Mesenchymal stem cell (in vitro differentiated cells and primary cell): Measurements from ENCODE around the gene IGF1R.

Experiments
- DNase-seq: peaks from one replicate; pipeline ENCODE4 v3.0.0-alpha.2; 2013
- H2AFZ ChIP-seq: one replicate; pipeline ENCODE4 v1.6.1; 2013; ENCODE audit warnings: low read depth, mild to moderate bottlenecking, control low read depth, inconsistent platforms, low read length, moderate library complexity
- H2AK5ac ChIP-seq: 2 replicates; pipeline ENCODE4 v1.6.1; 2013; ENCODE audit warnings: low read length, moderate library complexity, mild to moderate bottlenecking, inconsistent platforms; ENCODE audit not compliant: severe bottlenecking
- H2BK120ac ChIP-seq: one replicate; pipeline ENCODE4 v1.6.1; 2013; ENCODE audit warnings: low read depth, mild to moderate bottlenecking, inconsistent platforms, low read length, moderate library complexity
- H2BK12ac ChIP-seq, 2 experiments: one replicate each; pipeline ENCODE4 v1.6.1; 2013; ENCODE audit warnings: inconsistent platforms in 2 of 2, low read length in 2 of 2, mild to moderate bottlenecking in 2 of 2, moderate library complexity in 2 of 2, control low read depth in 1 of 2
- H2BK15ac ChIP-seq: one replicate; pipeline ENCODE4 v1.6.1; 2013; ENCODE audit warnings: mild to moderate bottlenecking, low read depth, inconsistent platforms; ENCODE audit not compliant: poor library complexity, severe bottlenecking
- H2BK5ac ChIP-seq: 2 replicates; pipeline ENCODE4 v1.6.1; 2013; ENCODE audit warnings: low read depth, mild to moderate bottlenecking, low read length, control low read depth, inconsistent platforms; ENCODE audit not compliant: poor library complexity, severe bottlenecking
- H3K14ac ChIP-seq, 2 experiments: one replicate each; pipeline ENCODE4 v1.6.1; 2013; ENCODE audit warnings: inconsistent platforms in 2 of 2, low read length in 2 of 2, control low read depth in 1 of 2, mild to moderate bottlenecking in 1 of 2, moderate library complexity in 1 of 2
- H3K18ac ChIP-seq, 2 experiments: one replicate each; pipeline ENCODE4 v1.6.1; 2013; ENCODE audit warnings: inconsistent platforms in 2 of 2, low read length in 2 of 2, control low read depth in 1 of 2, low read depth in 1 of 2, mild to moderate bottlenecking in 1 of 2
- H3K23ac ChIP-seq, 2 experiments: one replicate each; pipeline ENCODE4 v1.6.1; 2013; ENCODE audit warnings: inconsistent platforms in 2 of 2, low read length in 2 of 2, mild to moderate bottlenecking in 2 of 2, moderate library complexity in 2 of 2, control low read depth in 1 of 2
- H3K27ac ChIP-seq: 2 replicates; pipeline ENCODE4 v1.5.1; 2013; ENCODE audit warnings: mild to moderate bottlenecking, moderate library complexity, low read length, control low read depth, inconsistent platforms; ENCODE audit not compliant: poor library complexity, severe bottlenecking
- H3K27me3 ChIP-seq, 2 experiments: 2 replicates each; pipeline versions ENCODE4 v1.6.1 to v1.7.0; 2013; ENCODE audit warnings: low read length in 2 of 2, mild to moderate bottlenecking in 2 of 2, moderate library complexity in 2 of 2, control low read depth in 1 of 2, inconsistent platforms in 1 of 2; ENCODE audit not compliant: control insufficient read depth in 1 of 2, insufficient read depth in 1 of 2
- H3K36me3 ChIP-seq, 2 experiments: 2 replicates each; pipeline versions ENCODE4 v1.6.1 to v1.7.0; 2013; ENCODE audit warnings: low read length in 2 of 2, control low read depth in 1 of 2, inconsistent platforms in 1 of 2, low read depth in 1 of 2, mild to moderate bottlenecking in 1 of 2; ENCODE audit not compliant: insufficient read depth in 2 of 2, control insufficient read depth in 1 of 2
- H3K4ac ChIP-seq, 2 experiments: one replicate each; pipeline ENCODE4 v1.6.1; 2013; ENCODE audit warnings: inconsistent platforms in 2 of 2, low read length in 2 of 2, mild to moderate bottlenecking in 2 of 2, moderate library complexity in 2 of 2, control low read depth in 1 of 2, low read depth in 1 of 2
- H3K4me1 ChIP-seq: 2 replicates; pipeline ENCODE4 v1.6.1; 2013; ENCODE audit warnings: low read depth, low read length, control low read depth; ENCODE audit not compliant: control insufficient read depth, insufficient read depth
- H3K4me2 ChIP-seq: 2 replicates; pipeline ENCODE4 v1.6.1; 2013; ENCODE audit warnings: low read length, mild to moderate bottlenecking, inconsistent platforms; ENCODE audit not compliant: poor library complexity, severe bottlenecking
- H3K4me3 ChIP-seq, 2 experiments: 2 replicates each; pipeline versions ENCODE4 v1.5.1 to v1.7.0; 2013; ENCODE audit warnings: low read length in 2 of 2, mild to moderate bottlenecking in 2 of 2, control low read depth in 1 of 2, low read depth in 1 of 2; ENCODE audit not compliant: insufficient read depth in 1 of 2
- H3K79me1 ChIP-seq: replicated peaks from 2 replicates; pipeline ENCODE4 v1.6.1; 2013; ENCODE audit warnings: mild to moderate bottlenecking, control low read depth, low read length, inconsistent platforms; ENCODE audit not compliant: poor library complexity, severe bottlenecking
- H3K9ac ChIP-seq: 2 replicates; pipeline ENCODE4 v1.7.0; 2013; ENCODE audit warnings: mild to moderate bottlenecking, low read length, moderate library complexity
- H3K9me3 ChIP-seq: 2 replicates; pipeline ENCODE4 v1.7.0; 2013; ENCODE audit warnings: mild to moderate bottlenecking, low read length; ENCODE audit not compliant: control insufficient read depth
- H4K8ac ChIP-seq: one replicate; pipeline ENCODE4 v1.6.1; 2013; ENCODE audit warnings: inconsistent platforms, mild to moderate bottlenecking, low read length, moderate library complexity
- H4K91ac ChIP-seq: one replicate; pipeline ENCODE4 v1.6.1; 2013; ENCODE audit warnings: mild to moderate bottlenecking, low read length, inconsistent platforms
- WGBS: methylation state at CpG from one replicate; pipeline ENCODE4 v1.1.7; 2013; ENCODE audit warnings: mixed read lengths; 5-methylcytosine and 5-hydroxymethylcytosine counted together

Gene IGF1R

DNA sequence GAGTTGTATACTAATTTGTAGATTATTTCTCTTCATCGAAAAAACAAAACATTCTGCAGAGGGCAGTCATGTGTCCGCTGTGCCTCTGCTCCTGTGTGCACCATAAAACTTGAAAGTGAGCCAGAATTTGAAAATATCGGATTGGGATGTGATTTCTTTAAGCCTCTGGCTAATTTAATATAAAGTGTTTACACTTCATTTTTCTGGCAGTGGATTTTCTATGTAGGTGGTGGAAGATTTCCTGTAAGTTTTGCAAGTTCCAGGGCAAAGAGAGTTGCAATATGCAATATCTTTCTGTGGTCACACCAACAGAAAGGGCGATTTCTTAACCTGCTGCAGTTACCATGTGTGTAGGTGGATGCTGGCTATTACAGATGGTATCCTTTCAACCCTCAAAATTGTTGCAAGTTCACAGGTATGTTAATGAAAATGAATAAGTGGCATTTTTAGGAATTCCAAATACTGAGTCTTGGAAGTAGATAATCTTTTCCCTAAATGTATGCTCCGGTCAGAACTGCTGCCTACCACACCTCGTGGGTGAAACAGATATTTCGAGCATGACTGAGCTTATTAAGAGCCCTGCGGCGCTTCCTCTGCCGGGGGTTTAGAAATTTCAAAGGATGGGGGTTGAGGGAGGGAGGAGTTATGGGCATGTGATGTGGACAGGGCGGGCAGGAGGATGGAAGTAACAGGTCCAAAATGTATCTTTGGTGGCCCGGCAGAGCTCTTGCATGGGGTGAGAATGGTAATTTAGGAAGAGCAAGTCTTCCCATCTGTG is 225.3 kb downstream of the IGF1R start:
- WGBS: 36% methylated on average over 12 of the region's 12 CpGs

GRCh38 chr15:98874370-98874769 is 226.0 kb downstream of the IGF1R start:
- no peak overlapping the region for H2AFZ ChIP-seq
- peak overlapping the region; percentile 87 for H3K27ac ChIP-seq
- H3K4me2 ChIP-seq: no peak overlapping the region
- H2BK120ac ChIP-seq: no peak overlapping the region
- peaks cover 16% of the 10 kb centered on the region for H3K4me1 ChIP-seq
- no peaks in the 10 kb centered on the region for H3K27me3 ChIP-seq
- peak overlapping the region in 1 of 2 experiments; percentile 68 for H3K18ac ChIP-seq
- peak overlapping the region in 1 of 2 experiments; percentile 51 for H2BK12ac ChIP-seq
- peaks cover 29% of the 10 kb centered on the region for H3K79me1 ChIP-seq
- H3K36me3 ChIP-seq: no peaks in the 10 kb centered on the region
- H3K23ac ChIP-seq: no peak overlapping the region
- peak overlapping the region; percentile 37 for H3K9ac ChIP-seq
- no peak overlapping the region for H2BK15ac ChIP-seq
- 79% methylated on average over 7 of the region's 7 CpGs for WGBS
- no peak for DNase-seq
- peak overlapping the region; percentile 40 for H4K91ac ChIP-seq
- H3K9me3 ChIP-seq: no peaks in the 10 kb centered on the region
- no peak overlapping the region for H4K8ac ChIP-seq
- H3K4me3 ChIP-seq: peak overlapping the region in 1 of 2 experiments; percentile 31
- peak overlapping the region; percentile 30 for H2AK5ac ChIP-seq
- peak overlapping the region in 1 of 2 experiments; percentile 11 for H3K14ac ChIP-seq
- no peak overlapping the region for H2BK5ac ChIP-seq
- peak overlapping the region; percentile 9 to 65 for H3K4ac ChIP-seq

More for the DNA sequence above, 225.3 kb downstream of the IGF1R start:
- peak overlapping the region in 1 of 2 experiments; percentile 31 for H3K4me3 ChIP-seq
- H3K27me3 ChIP-seq: no peaks in the 10 kb centered on the region
- H3K18ac ChIP-seq: peak overlapping the region in 1 of 2 experiments; percentile 61
- H2AFZ ChIP-seq: no peak overlapping the region
- H4K8ac ChIP-seq: no peak overlapping the region
- peak overlapping the region in 1 of 2 experiments; percentile 48 for H2BK12ac ChIP-seq
- peaks cover 13% of the 10 kb centered on the region for H3K4me1 ChIP-seq
- no peak overlapping the region for H3K14ac ChIP-seq
- peak overlapping the region; percentile 37 for H3K9ac ChIP-seq
- peaks cover 29% of the 10 kb centered on the region for H3K79me1 ChIP-seq
- no peak overlapping the region for H2BK120ac ChIP-seq
- H2BK15ac ChIP-seq: peak overlapping the region; percentile 16
- no peaks in the 10 kb centered on the region for H3K9me3 ChIP-seq
- peak overlapping the region; percentile 87 for H3K27ac ChIP-seq
- no peak overlapping the region for H3K4ac ChIP-seq
- DNase-seq: peak; percentile 84
- H3K23ac ChIP-seq: no peak overlapping the region
- no peak overlapping the region for H4K91ac ChIP-seq
- no peak overlapping the region for H2BK5ac ChIP-seq
- H3K4me2 ChIP-seq: peak overlapping the region; percentile 50
- H2AK5ac ChIP-seq: no peak overlapping the region
- H3K36me3 ChIP-seq: no peaks in the 10 kb centered on the region

DNA sequence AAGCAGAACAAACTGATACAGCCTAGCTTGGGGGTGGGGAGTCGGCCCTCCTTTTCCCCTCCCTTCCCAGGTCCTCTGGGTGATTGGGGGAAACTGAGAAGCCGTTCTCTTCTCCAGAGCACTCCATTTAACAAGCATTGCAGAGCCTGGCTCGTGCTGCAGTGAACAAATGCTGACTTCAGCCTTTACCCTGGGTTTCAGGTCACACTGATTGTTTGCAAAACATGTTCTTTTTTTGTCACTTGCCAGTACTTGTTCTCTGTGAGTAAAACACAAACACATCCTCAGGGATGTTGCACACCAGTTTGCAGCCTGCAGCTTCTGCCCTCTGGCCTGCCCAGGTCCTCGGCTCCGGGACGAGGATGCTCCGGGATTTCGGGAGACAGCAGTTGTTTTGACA is 226.4 kb downstream of the IGF1R start:
- Histone ChIP-seq H2AFZ (no peak overlapping the region), H3K4me1 (peaks cover 16% of the 10 kb centered on the region), H3K79me1 (peaks cover 28% of the 10 kb centered on the region), H3K14ac (peak overlapping the region in 1 of 2 experiments; percentile 11), H4K8ac (no peak overlapping the region), H2AK5ac (peak overlapping the region; percentile 30), H4K91ac (peak overlapping the region; percentile 40), H3K18ac (peak overlapping the region in 1 of 2 experiments; percentile 68), H3K36me3 (no peaks in the 10 kb centered on the region), H3K9ac (peak overlapping the region; percentile 37), H3K9me3 (no peaks in the 10 kb centered on the region), H3K27ac (peak overlapping the region; percentile 87), H2BK120ac (no peak overlapping the region), H3K4ac (peak overlapping the region; percentile 9 to 65), H2BK5ac (no peak overlapping the region), H2BK12ac (peak overlapping the region in 1 of 2 experiments; percentile 51), H3K4me2 (no peak overlapping the region), H3K23ac (no peak overlapping the region), H3K27me3 (no peaks in the 10 kb centered on the region), H2BK15ac (no peak overlapping the region), H3K4me3 (peak overlapping the region in 1 of 2 experiments; percentile 31)
- no peak for DNase-seq
- 70% methylated on average over 8 of the region's 8 CpGs for WGBS

- Histone ChIP-seq H2AK5ac (no peak overlapping the region), H3K9me3 (no peaks in the 10 kb centered on the region), H3K9ac (peak overlapping the region; percentile 37), H3K4ac (peak overlapping the region in 1 of 2 experiments; percentile 19), H3K4me3 (peak overlapping the region in 1 of 2 experiments; percentile 31), H4K8ac (no peak overlapping the region), H2BK5ac (no peak overlapping the region), H2AFZ (no peak overlapping the region), H3K27me3 (no peaks in the 10 kb centered on the region), H2BK120ac (no peak overlapping the region), H3K23ac (no peak overlapping the region), H3K4me2 (no peak overlapping the region), H3K14ac (no peak overlapping the region), H4K91ac (no peak overlapping the region), H3K36me3 (no peaks in the 10 kb centered on the region), H3K18ac (peak overlapping the region in 1 of 2 experiments; percentile 35), H3K27ac (no peak overlapping the region), H3K79me1 (peaks cover 26% of the 10 kb centered on the region), H2BK15ac (no peak overlapping the region), H3K4me1 (peaks cover 16% of the 10 kb centered on the region), H2BK12ac (no peak overlapping the region)
- 83% methylated on average over 2 of the region's 3 CpGs for WGBS
- no peak for DNase-seq
Observed at GRCh38 chr15:98875309-98875708, 227.0 kb downstream of the IGF1R start.
